GM23248 (cell line): ENCODE results near the gene E2F4. TPM values are rescaled to one million over a fixed set of nuclear protein-coding genes. Genes with fewer than 3 reads are reported as not detected.

Experiments used
- DNase-seq: peaks from one replicate; pipeline ENCODE4 v3.0.0-alpha.2; 2015
- H2AFZ ChIP-seq: fragments of 200-600 bp; sonication (generic); 2 replicates; pipeline ENCODE4 v1.6.1; 2016; ENCODE audit warnings: antibody characterized with exemption
- H3F3A ChIP-seq: fragments of 200-600 bp; sonication (generic); 2 replicates; pipeline ENCODE4 v1.6.1; 2016; ENCODE audit warnings: mild to moderate bottlenecking, antibody characterized with exemption, mixed run types; ENCODE audit not compliant: insufficient read depth
- H3K27ac ChIP-seq: fragments of 200-600 bp; sonication (generic); 2 replicates; pipeline ENCODE4 v1.5.1; 2016; ENCODE audit warnings: mild to moderate bottlenecking
- H3K27me3 ChIP-seq: fragments of 200-600 bp; sonication (generic); replicated peaks from 2 replicates; pipeline ENCODE4 v1.6.1; 2016; ENCODE audit warnings: mild to moderate bottlenecking; ENCODE audit not compliant: insufficient read depth
- H3K36me3 ChIP-seq: fragments of 200-600 bp; sonication (generic); 2 replicates; pipeline ENCODE4 v1.6.1; 2016; ENCODE audit warnings: low read depth, mild to moderate bottlenecking
- H3K4me1 ChIP-seq: fragments of 200-600 bp; sonication (generic); 2 replicates; pipeline ENCODE4 v1.6.1; 2016; ENCODE audit warnings: mild to moderate bottlenecking; ENCODE audit not compliant: insufficient read depth
- H3K4me2 ChIP-seq: fragments of 200-600 bp; sonication (generic); one replicate; pipeline ENCODE4 v1.6.1; 2016; ENCODE audit warnings: mild to moderate bottlenecking; ENCODE audit not compliant: unreplicated experiment
- H3K4me3 ChIP-seq: fragments of 200-600 bp; sonication (generic); 2 replicates; pipeline ENCODE4 v1.5.1; 2016; ENCODE audit warnings: mild to moderate bottlenecking
- H3K79me2 ChIP-seq: fragments of 200-600 bp; sonication (generic); 2 replicates; pipeline ENCODE4 v1.6.1; 2016; ENCODE audit warnings: mild to moderate bottlenecking; ENCODE audit not compliant: insufficient read depth
- H3K9ac ChIP-seq: fragments of 200-600 bp; sonication (generic); 2 replicates; pipeline ENCODE4 v1.6.1; 2016; ENCODE audit warnings: mild to moderate bottlenecking
- H3K9me2 ChIP-seq: fragments of 200-600 bp; sonication (generic); 2 replicates; pipeline ENCODE4 v1.6.1; 2016; ENCODE audit warnings: mixed run types, mild to moderate bottlenecking, moderate library complexity; ENCODE audit not compliant: insufficient read depth
- H3K9me3 ChIP-seq: fragments of 200-600 bp; sonication (generic); one replicate; pipeline ENCODE4 v1.6.1; 2017; ENCODE audit warnings: low read depth
- H4K20me1 ChIP-seq: fragments of 200-600 bp; sonication (generic); 2 replicates; pipeline ENCODE4 v1.6.0; 2016; ENCODE audit not compliant: insufficient read depth
- EZH2 ChIP-seq: fragments of 200-600 bp; sonication (generic); IDR thresholded peaks from 2 replicates; pipeline ENCODE4 v1.6.1; 2018; ENCODE audit warnings: antibody characterized with exemption, mild to moderate bottlenecking; ENCODE audit not compliant: insufficient read depth, poor library complexity, severe bottlenecking
- EZH2phosphoT487 ChIP-seq: fragments of 200-600 bp; sonication (generic); IDR thresholded peaks from 2 replicates; pipeline ENCODE4 v1.6.1; 2018; ENCODE audit warnings: antibody characterized with exemption, moderate library complexity, mild to moderate bottlenecking, low read depth; ENCODE audit not compliant: insufficient read depth
- WGBS, 2 experiments: methylation state at CpG; one replicate each; pipeline ENCODE4 v1.1.6; 2015 to 2017; ENCODE audit warnings: low lambda C conversion rate in 2 of 2, low coverage in 1 of 2; ENCODE audit errors: missing lambda C conversion rate in 2 of 2; 5-methylcytosine and 5-hydroxymethylcytosine counted together
- in situ Hi-C: fragments of 300-500 bp; cut with MboI; formaldehyde crosslinking; loops from 2 replicates; pipeline ENCODE4 v1.15.0; 2020
- polyA plus RNA-seq: library from polyadenylated mRNA; unstranded; fragments of >200 nt; fragmentation: Nextera tagmentation; extraction: Ambion mirVana; gene quantifications from 2 replicates; pipeline ENCODE4 v1.2.1, GENCODE V29; 2016
- total RNA-seq: library from RNA; depleted of rRNA; stranded (reverse); fragments of >200 nt; shearing (Covaris generic); gene quantifications from 2 replicates; pipeline ENCODE4 v1.2.3, GENCODE V29; 2014

The E2F4 gene
- total and polyA plus RNA-seq, 2 experiments from 2014 or later: 50.0 to 82.0 TPM

- Histone ChIP-seq H3K9ac (no peak overlapping the region), H4K20me1 (no peaks in the 10 kb centered on the region), H3K9me2 (no peaks in the 10 kb centered on the region), H3K79me2 (0 out of 2 replicates have a peak, but pooled peaks cover 1% of the 10 kb centered on the region), H3K4me3 (peak overlapping the region; percentile 49; the same call in 1 of the 2 replicates), H3K9me3 (no peaks in the 10 kb centered on the region), H3F3A (peaks cover 5% of the 10 kb centered on the region; the same call in 1 of the 2 replicates), H3K27me3 (no peaks in the 10 kb centered on the region), H2AFZ (no peak overlapping the region), H3K36me3 (no peaks in the 10 kb centered on the region), H3K4me2 (no peak overlapping the region), H3K27ac (no peak overlapping the region), H3K4me1 (no peaks in the 10 kb centered on the region)
- no peak for TF ChIP-seq EZH2
- TF ChIP-seq EZH2phosphoT487: no peak
- peak; percentile 45 for DNase-seq
- 31% methylated on average over 80 to 85 of the region's 85 CpGs for WGBS, 2 experiments
- in situ Hi-C loops: loop anchor here (25.0 kb wide), 1 partner anchor 203 kb away; the partner anchor contains the start of gene CES3
These were observed 26.6 kb upstream of the E2F4 start for GRCh38 chr16:67165121-67166078.

DNA sequence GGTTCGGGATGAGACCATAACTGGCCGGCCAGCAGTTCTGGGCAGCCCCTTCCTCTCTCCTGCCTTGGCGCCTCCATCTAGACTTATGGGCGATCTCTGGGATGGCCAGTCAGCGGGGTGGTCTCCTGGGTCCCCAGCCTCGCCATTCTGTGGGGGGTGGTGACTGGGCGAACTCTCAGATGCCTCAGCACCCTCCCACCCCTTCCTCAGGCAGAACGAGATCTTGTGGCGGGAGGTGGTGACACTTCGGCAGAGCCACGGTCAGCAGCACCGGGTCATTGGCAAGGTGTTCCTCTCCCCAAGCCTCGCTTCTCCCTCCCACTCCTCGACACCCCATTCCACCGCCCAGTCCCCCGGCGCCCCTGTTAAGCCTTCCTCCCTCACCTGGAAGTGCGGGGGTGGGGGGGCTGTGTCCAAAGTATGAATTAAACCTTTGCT lies 25.8 kb upstream of the E2F4 start:
- Histone ChIP-seq H3K9me3 (no peaks in the 10 kb centered on the region), H3K4me2 (no peak overlapping the region), H4K20me1 (no peaks in the 10 kb centered on the region), H3K9ac (no peak overlapping the region), H3K36me3 (no peaks in the 10 kb centered on the region), H3K9me2 (no peaks in the 10 kb centered on the region), H3K79me2 (no peaks in the 10 kb centered on the region), H3K27me3 (no peaks in the 10 kb centered on the region), H3K27ac (no peak overlapping the region), H3K4me3 (no peak overlapping the region), H3K4me1 (no peaks in the 10 kb centered on the region), H3F3A (peaks cover 10% of the 10 kb centered on the region), H2AFZ (no peak overlapping the region)
- WGBS, 2 experiments: 76 to 80% methylated on average over 14 to 18 of the region's 18 CpGs
- TF ChIP-seq EZH2phosphoT487: no peak
- no peak for TF ChIP-seq EZH2
- in situ Hi-C loops: loop anchor here (25.0 kb wide), 1 partner anchor 204 kb away; the partner anchor contains the start of gene CES3
- no peak for DNase-seq

- in situ Hi-C loops: loop anchor here (25.0 kb wide), 1 partner anchor 204 kb away; the partner anchor contains the start of gene CES3
- Histone ChIP-seq H3K36me3 (no peaks in the 10 kb centered on the region), H3K4me3 (no peak overlapping the region), H3K9ac (no peak overlapping the region), H3K79me2 (no peaks in the 10 kb centered on the region), H3F3A (peaks cover 15% of the 10 kb centered on the region), H3K27ac (no peak overlapping the region), H3K9me2 (no peaks in the 10 kb centered on the region), H3K27me3 (no peaks in the 10 kb centered on the region), H3K4me2 (no peak overlapping the region), H3K4me1 (no peaks in the 10 kb centered on the region), H3K9me3 (no peaks in the 10 kb centered on the region), H2AFZ (no peak overlapping the region), H4K20me1 (no peaks in the 10 kb centered on the region)
- DNase-seq: no peak
- TF ChIP-seq EZH2phosphoT487 (no peak), EZH2 (no peak)
- WGBS, 2 experiments: 75 to 80% methylated on average over 5 of the region's 5 CpGs
These were observed 25.3 kb upstream of the E2F4 start for GRCh38 chr16:67166598-67167168.

DNA sequence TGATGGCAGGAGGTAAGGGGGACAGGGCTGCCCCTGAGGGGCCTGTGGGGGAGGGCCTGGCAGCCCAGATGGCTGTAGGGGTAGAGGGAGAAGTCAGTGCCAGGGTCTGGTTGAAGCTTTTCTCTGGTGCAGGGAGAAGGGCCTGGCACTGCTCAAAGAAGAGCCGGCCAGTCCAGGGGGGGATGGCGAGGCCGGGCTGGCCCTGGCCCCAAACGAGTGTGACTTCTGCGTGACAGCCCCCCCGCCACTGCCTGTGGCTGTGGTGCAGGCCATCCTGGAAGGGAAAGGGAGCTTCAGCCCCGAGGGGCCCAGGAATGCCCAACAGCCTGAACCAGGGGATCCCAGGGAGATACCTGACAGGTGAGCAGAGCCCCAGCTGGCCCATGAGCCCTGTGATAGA lies 24.4 kb upstream of the E2F4 start:
- H3F3A ChIP-seq: peaks cover 19% of the 10 kb centered on the region
- no peak overlapping the region for H3K9ac ChIP-seq
- in situ Hi-C loops: loop anchor here (25.0 kb wide), 1 partner anchor 205 kb away; the partner anchor contains the start of gene CES3
- H4K20me1 ChIP-seq: no peaks in the 10 kb centered on the region
- no peaks in the 10 kb centered on the region for H3K27me3 ChIP-seq
- DNase-seq: no peak
- no peaks in the 10 kb centered on the region for H3K79me2 ChIP-seq
- H3K27ac ChIP-seq: no peak overlapping the region
- H2AFZ ChIP-seq: no peak overlapping the region
- TF ChIP-seq EZH2phosphoT487 (no peak), EZH2 (no peak)
- H3K9me2 ChIP-seq: no peaks in the 10 kb centered on the region
- H3K4me3 ChIP-seq: no peak overlapping the region
- 89 to 93% methylated on average over 6 to 7 of the region's 7 CpGs for WGBS, 2 experiments
- H3K9me3 ChIP-seq: no peaks in the 10 kb centered on the region
- H3K36me3 ChIP-seq: no peaks in the 10 kb centered on the region
- H3K4me2 ChIP-seq: no peak overlapping the region
- no peaks in the 10 kb centered on the region for H3K4me1 ChIP-seq
